HCT116 (cell line): ENCODE measurements around the gene CNNM3. TPM values are rescaled to one million over a fixed set of nuclear protein-coding genes. Genes with fewer than 3 reads are reported as not detected.

Experiments used
- ATAC-seq: fragments of 200-7000 bp; cut with Tn5 transposase; 2 replicates; pipeline ENCODE4 v1.9.1; 2020; ENCODE audit warnings: mild to moderate bottlenecking, moderate library complexity
- BruUV-seq: library from RNA; stranded (reverse); fragments of 400-500 nt; replicated peaks from 2 replicates; lab custom pipeline; 2021; lab: Mats Ljungman, UMichigan
- CTCF ChIA-PET: fragments of 300-600 bp; sonication (Branson Sonifier 250); formaldehyde crosslinking; loops from one replicate; lab custom pipeline; 2021; ENCODE audit warnings: antibody characterized with exemption; lab: Charles Lee
- POLR2A ChIA-PET: fragments of 300-600, 350-600 bp; sonication (Branson Sonifier 250); formaldehyde crosslinking; loops from one replicate; lab custom pipeline; 2021; ENCODE audit warnings: antibody characterized with exemption; lab: Charles Lee
- RAD21 ChIA-PET, 2 experiments: fragments of 300-600 bp; sonication (Branson Sonifier 250); formaldehyde crosslinking; loops; one replicate each; lab custom pipeline; 2023; ENCODE audit warnings: low total read pairs in 2 of 2; ENCODE audit not compliant: uncharacterized antibody in 2 of 2, unreplicated experiment in 2 of 2, low non-redundant PET in 1 of 2; lab: Charles Lee
- DNase-seq: peaks from one replicate; pipeline ENCODE4 v3.0.0-alpha.2; 2010; ENCODE audit warnings: low read depth, low spot score
- H2AFZ ChIP-seq: fragments of 200-600 bp; shearing (Covaris generic), sonication (generic); 2 replicates; pipeline ENCODE4 v1.6.1; 2017; ENCODE audit warnings: low read depth, mixed run types, mixed read lengths, antibody characterized with exemption, low read length; ENCODE audit not compliant: poor library complexity, severe bottlenecking
- H3K27ac ChIP-seq: 2 replicates; pipeline ENCODE4 v1.5.1; 2012; ENCODE audit warnings: low read depth, low read length
- H3K27me3 ChIP-seq: fragments of 200-600 bp; sonication (generic); 2 replicates; pipeline ENCODE4 v1.6.1; 2016; ENCODE audit warnings: mixed run types, low read length, mixed read lengths; ENCODE audit not compliant: insufficient read depth
- H3K36me3 ChIP-seq, 2 experiments: fragments of 200-500 bp in 1 of 2; fragments of 200-600 bp in 1 of 2; sonication (Bioruptor generic) in 1 of 2; sonication (generic) in 1 of 2; 2 replicates each; pipeline versions ENCODE4 v1.5.1 to v1.6.1; 2014 to 2016; ENCODE audit warnings: low read length in 2 of 2, inconsistent platforms in 1 of 2, mixed read lengths in 1 of 2, mixed run types in 1 of 2; ENCODE audit not compliant: insufficient read depth in 2 of 2, control insufficient read depth in 1 of 2
- H3K4me1 ChIP-seq, 2 experiments: fragments of 200-600 bp in 1 of 2; sonication (generic) in 1 of 2; 2 replicates each; pipeline versions ENCODE4 v1.5.1 to v1.6.1; 2012 to 2017; ENCODE audit warnings: low read length in 2 of 2, inconsistent platforms in 1 of 2, mild to moderate bottlenecking in 1 of 2, mixed read lengths in 1 of 2, mixed run types in 1 of 2, moderate library complexity in 1 of 2; ENCODE audit not compliant: insufficient read depth in 2 of 2, control insufficient read depth in 1 of 2
- H3K4me2 ChIP-seq: fragments of 200-600 bp; sonication (generic); 2 replicates; pipeline ENCODE4 v1.6.1; 2017; ENCODE audit warnings: mixed run types, low read length, mixed read lengths
- H3K4me3 ChIP-seq, 2 experiments: fragments of 200-600 bp in 1 of 2; sonication (generic) in 1 of 2; replicated peaks in 1 of 2; 2 replicates each; pipeline ENCODE4 v1.5.1; 2011 to 2016; ENCODE audit warnings: low read length in 2 of 2, control low read depth in 1 of 2, low read depth in 1 of 2, mild to moderate bottlenecking in 1 of 2, mixed read lengths in 1 of 2, mixed run types in 1 of 2
- H3K79me2 ChIP-seq: fragments of 200-600 bp; sonication (generic); 2 replicates; pipeline ENCODE4 v1.6.1; 2017; ENCODE audit warnings: mild to moderate bottlenecking, mixed run types, low read length, moderate library complexity, mixed read lengths; ENCODE audit not compliant: insufficient read depth
- H3K9ac ChIP-seq: fragments of 200-600 bp; sonication (generic); 2 replicates; pipeline ENCODE4 v1.6.1; 2016; ENCODE audit warnings: low read length, mixed read lengths
- H3K9me2 ChIP-seq: fragments of 200-600 bp; sonication (generic), shearing (Covaris generic); 2 replicates; pipeline ENCODE4 v1.6.1; 2017; ENCODE audit warnings: mixed run types, mild to moderate bottlenecking, moderate library complexity; ENCODE audit not compliant: insufficient read depth
- H3K9me3 ChIP-seq, 2 experiments: fragments of 200-500 bp in 1 of 2; fragments of 200-600 bp in 1 of 2; sonication (Bioruptor generic) in 1 of 2; sonication (generic) in 1 of 2; 2 replicates each; pipeline ENCODE4 v1.6.1; 2014 to 2017; ENCODE audit warnings: low read length in 2 of 2, mixed read lengths in 2 of 2, inconsistent platforms in 1 of 2, low read depth in 1 of 2, mild to moderate bottlenecking in 1 of 2, mixed run types in 1 of 2, moderate library complexity in 1 of 2; ENCODE audit not compliant: control insufficient read depth in 1 of 2, insufficient read depth in 1 of 2
- H4K20me1 ChIP-seq: fragments of 200-600 bp; sonication (generic), shearing (Covaris generic); 2 replicates; pipeline ENCODE4 v1.6.1; 2017; ENCODE audit warnings: mixed run types, mild to moderate bottlenecking, moderate library complexity; ENCODE audit not compliant: insufficient read depth
- CEBPB ChIP-seq: IDR thresholded peaks from 2 replicates; pipeline ENCODE4 v1.6.1; 2012; ENCODE audit warnings: low read depth
- CTCF ChIP-seq, 3 experiments: fragments of 200-600 bp in 1 of 3; sonication (generic) in 1 of 3; IDR thresholded peaks in 2 of 3; conservative IDR thresholded peaks in 1 of 3; 2 replicates each; pipeline ENCODE4 v1.5.1; 2012 to 2017; ENCODE audit warnings: low read depth in 2 of 3, low read length in 2 of 3, antibody characterized with exemption in 1 of 3, borderline replicate concordance in 1 of 3, control low read depth in 1 of 3, mild to moderate bottlenecking in 1 of 3, mixed read lengths in 1 of 3, mixed run types in 1 of 3, moderate library complexity in 1 of 3; ENCODE audit not compliant: insufficient read depth in 1 of 3
- EGR1 ChIP-seq: IDR thresholded peaks from 2 replicates; pipeline ENCODE4 v1.6.1; 2012; ENCODE audit warnings: low read depth
- ELF1 ChIP-seq: IDR thresholded peaks from 2 replicates; pipeline ENCODE4 v1.6.1; 2012; ENCODE audit warnings: low read depth, borderline replicate concordance
- EZH2 ChIP-seq: fragments of 200-600 bp; sonication (generic); IDR thresholded peaks from 2 replicates; pipeline ENCODE4 v1.6.1; 2017; ENCODE audit warnings: antibody characterized with exemption, mixed run types
- EZH2phosphoT487 ChIP-seq: fragments of 200-600 bp; IDR thresholded peaks from 2 replicates; pipeline ENCODE4 v1.6.1; 2018; ENCODE audit warnings: antibody characterized with exemption, borderline replicate concordance
- JUND ChIP-seq: IDR thresholded peaks from 2 replicates; pipeline ENCODE4 v1.6.1; 2012
- MAX ChIP-seq: IDR thresholded peaks from 2 replicates; pipeline ENCODE4 v1.6.1; 2012
- REST ChIP-seq: IDR thresholded peaks from 2 replicates; pipeline ENCODE4 v1.6.1; 2012; ENCODE audit warnings: low read depth
- SP1 ChIP-seq: IDR thresholded peaks from 2 replicates; pipeline ENCODE4 v1.6.1; 2012; ENCODE audit warnings: low read depth
- SRF ChIP-seq: IDR thresholded peaks from 2 replicates; pipeline ENCODE4 v1.6.1; 2012; ENCODE audit warnings: low read depth
- ZFX ChIP-seq: fragments of 450-650 bp; IDR thresholded peaks from 2 replicates; pipeline ENCODE4 v1.6.1; 2017
- intact Hi-C: fragments of 100-400 bp; cut with micrococcal nuclease; formaldehyde crosslinking; loops from 2 replicates; pipeline ENCODE4 v1.10.0; 2022
- total RNA-seq: library from RNA; stranded (reverse); gene quantifications from one replicate; pipeline ENCODE4 v1.2.1, GENCODE V29; 2021; ENCODE audit not compliant: unreplicated experiment
- TF ChIP-seq, protein P1 (sequence below): IDR thresholded peaks from 2 replicates; pipeline ENCODE4 v1.6.1; 2012

The CNNM3 gene
- total RNA-seq, 1 experiment from 2014 or later, result 31.1 TPM

DNA sequence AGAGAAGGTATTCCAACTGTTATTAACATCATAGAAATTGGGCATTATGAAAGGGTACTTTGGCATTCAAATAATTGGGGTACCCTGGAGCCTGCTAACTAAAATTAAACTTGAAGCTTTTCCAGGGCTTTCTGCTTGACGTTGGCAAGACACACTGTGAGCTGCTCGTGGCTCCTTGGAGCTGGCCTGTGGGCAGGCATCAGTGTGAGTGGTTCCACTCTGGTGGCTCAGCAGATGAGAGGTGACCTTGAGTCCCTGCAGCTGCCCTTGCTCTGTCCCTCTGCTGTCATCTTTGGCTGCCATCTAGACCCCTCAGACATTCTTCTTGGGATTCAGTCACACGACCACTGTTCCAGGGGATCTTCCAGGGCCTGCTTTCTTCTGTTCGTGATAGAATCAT, 6.7 kb downstream of the CNNM3 start:
- H3K4me1 ChIP-seq, result peaks cover 2 to 4% of the 10 kb centered on the region in 2 experiments; a peak in 3 of 4 replicates
- H3K4me2 ChIP-seq, result no peak overlapping the region
- H3K27ac ChIP-seq, result no peak overlapping the region
- DNase-seq (no peak), ATAC-seq (no peak)
- no peaks in the 10 kb centered on the region for H3K9me3 ChIP-seq
- H3K9me2 ChIP-seq, result no peaks in the 10 kb centered on the region
- no peaks in the 10 kb centered on the region for H4K20me1 ChIP-seq
- H3K27me3 ChIP-seq, result no peaks in the 10 kb centered on the region
- H3K9ac ChIP-seq, result no peak overlapping the region
- peaks cover 62% of the 10 kb centered on the region for H3K79me2 ChIP-seq
- POLR2A ChIA-PET, result no interaction called here
- CTCF ChIA-PET, result no interaction called here
- RAD21 ChIA-PET, result no interaction called here
- H2AFZ ChIP-seq, result no peak overlapping the region
- TF ChIP-seq ELF1 (no peak), EZH2 (no peak), EZH2phosphoT487 (no peak), SRF (no peak), CEBPB (no peak), ZFX (no peak), CTCF (IDR thresholded peaks at IDR 0.05 in 2 of 3, conservative IDR thresholded peaks at IDR 0.05 in 1 of 3; ENCODE audit: borderline replicate concordance in 1 of 3, insufficient read depth in 1 of 3, low read depth in 2 of 3, low read length in 2 of 3) (no peak), SP1 (no peak)
- BruUV-seq, result no TSS peak
- no peak overlapping the region for H3K4me3 ChIP-seq
- intact Hi-C loops, result no loop called here
- peaks cover 6 to 12% of the 10 kb centered on the region in 2 experiments; a peak in 2 of 4 replicates for H3K36me3 ChIP-seq

GRCh38 chr2:96823198-96823597, 7.1 kb downstream of the CNNM3 start:
- Histone ChIP-seq H3K9me3 (no peaks in the 10 kb centered on the region), H3K9ac (no peak overlapping the region), H3K79me2 (peaks cover 58% of the 10 kb centered on the region), H2AFZ (no peak overlapping the region), H3K36me3 (peaks cover 7 to 16% of the 10 kb centered on the region in 2 experiments; a peak in 2 of 4 replicates), H3K27me3 (no peaks in the 10 kb centered on the region), H3K4me2 (no peak overlapping the region), H3K4me1 (no peaks in the 10 kb centered on the region; a peak in 1 of 4 replicates), H3K27ac (no peak overlapping the region), H4K20me1 (no peaks in the 10 kb centered on the region), H3K9me2 (no peaks in the 10 kb centered on the region), H3K4me3 (no peak overlapping the region)
- no TSS peak for BruUV-seq
- ChIA-PET RAD21 (no interaction called here), POLR2A (no interaction called here), CTCF (no interaction called here)
- ATAC-seq, result no peak
- no peak for DNase-seq
- intact Hi-C loops, result no loop called here
- TF ChIP-seq JUND (no peak), CTCF (IDR thresholded peaks at IDR 0.05 in 2 of 3, conservative IDR thresholded peaks at IDR 0.05 in 1 of 3; ENCODE audit: borderline replicate concordance in 1 of 3, insufficient read depth in 1 of 3, low read depth in 2 of 3, low read length in 2 of 3) (no peak), EGR1 (no peak), MAX (no peak), ELF1 (no peak), REST (no peak)
- TF ChIP-seq, protein P1, sequence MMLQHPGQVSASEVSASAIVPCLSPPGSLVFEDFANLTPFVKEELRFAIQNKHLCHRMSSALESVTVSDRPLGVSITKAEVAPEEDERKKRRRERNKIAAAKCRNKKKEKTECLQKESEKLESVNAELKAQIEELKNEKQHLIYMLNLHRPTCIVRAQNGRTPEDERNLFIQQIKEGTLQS, result no peak
